NOMO-1 treated with DMSO at 0.1 percent for 48 hours (cell line): ENCODE measurements around the gene KICS2.

ENCODE experiments used
- DNase-seq: peaks from one replicate; lab custom pipeline; 2025; ENCODE audit not compliant: unreplicated experiment; lab: John Stamatoyannopoulos, UW

The KICS2 gene

DNA sequence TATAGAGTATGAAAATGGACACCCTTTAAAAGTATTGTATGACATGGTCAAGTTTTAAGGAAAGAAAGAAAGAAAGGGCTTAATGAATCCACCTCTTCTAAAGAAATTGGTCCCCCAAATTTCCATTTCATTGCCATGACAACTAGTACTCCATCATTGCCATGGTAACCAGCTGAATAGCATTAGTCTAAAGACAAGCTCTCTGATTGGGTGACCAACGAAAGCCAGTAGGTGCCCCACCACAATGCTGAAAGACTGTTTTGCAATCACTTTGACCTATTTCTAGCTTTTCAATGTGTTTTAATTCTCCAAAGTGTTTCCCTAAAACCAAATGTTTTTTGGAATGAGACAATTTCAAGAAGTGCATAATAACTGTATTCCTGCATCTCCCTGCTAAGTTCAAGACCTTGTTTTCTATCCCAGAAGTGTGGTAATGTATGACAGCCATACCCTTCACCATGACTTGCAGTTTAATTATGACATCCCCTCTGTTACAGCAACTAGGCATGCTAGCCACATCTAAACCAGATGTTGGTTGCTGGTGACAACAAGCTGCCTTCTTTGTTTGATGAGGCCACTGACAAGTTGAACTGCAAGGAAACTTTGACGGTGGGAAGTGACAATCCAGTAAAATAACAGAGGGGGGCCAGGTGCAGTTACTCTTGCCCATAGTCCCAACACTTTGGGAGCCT is 46.7 kb downstream of the KICS2 start:
- DNase-seq, result peak; percentile 57

- no peak for DNase-seq
Measured at GRCh38 chr12:64173456-64173855, 48.6 kb downstream of the KICS2 start.
